Neural progenitor cell (in vitro differentiated cells): ENCODE results near the gene CCDC60. TPM values are rescaled to one million over a fixed set of nuclear protein-coding genes. Genes with fewer than 3 reads are reported as not detected.
A peak's percentile ranks its signal among the peaks of the same experiment; 100 is the strongest.

Source experiments
- DNase-seq: peaks from one replicate; pipeline ENCODE4 v3.0.0-alpha.2; 2016; ENCODE audit warnings: low spot score
- H2AFZ ChIP-seq: fragments of 200-600 bp; sonication (generic); replicated peaks from 2 replicates; pipeline ENCODE4 v1.6.1; 2016; ENCODE audit warnings: antibody characterized with exemption
- H3F3A ChIP-seq: fragments of 200-600 bp; sonication (generic); 2 replicates; pipeline ENCODE4 v1.6.1; 2016; ENCODE audit warnings: antibody characterized with exemption, low read depth
- H3K27ac ChIP-seq: fragments of 200-600 bp; sonication (generic); 2 replicates; pipeline ENCODE4 v1.5.1; 2016; ENCODE audit warnings: mild to moderate bottlenecking
- H3K27me3 ChIP-seq: fragments of 200-600 bp; sonication (generic); 2 replicates; pipeline ENCODE4 v1.6.1; 2016; ENCODE audit warnings: mild to moderate bottlenecking, moderate library complexity
- H3K36me3 ChIP-seq: fragments of 200-600 bp; sonication (generic); 2 replicates; pipeline ENCODE4 v1.5.1; 2016
- H3K4me1 ChIP-seq: fragments of 200-600 bp; sonication (generic); 2 replicates; pipeline ENCODE4 v1.6.1; 2016; ENCODE audit warnings: mixed run types
- H3K4me2 ChIP-seq: fragments of 200-600 bp; sonication (generic); 2 replicates; pipeline ENCODE4 v1.6.1; 2016
- H3K4me3 ChIP-seq: fragments of 200-600 bp; sonication (generic); 2 replicates; pipeline ENCODE4 v1.5.1; 2016
- H3K79me2 ChIP-seq: fragments of 200-600 bp; sonication (generic); 2 replicates; pipeline ENCODE4 v1.6.1; 2016; ENCODE audit warnings: low read depth
- H3K9ac ChIP-seq: fragments of 200-600 bp; sonication (generic); 2 replicates; pipeline ENCODE4 v1.6.1; 2016
- H3K9me3 ChIP-seq: fragments of 200-600 bp; sonication (generic); 2 replicates; pipeline ENCODE4 v1.5.1; 2016; ENCODE audit warnings: low read depth
- H4K20me1 ChIP-seq: fragments of 200-600 bp; sonication (generic); 2 replicates; pipeline ENCODE4 v1.6.1; 2016; ENCODE audit warnings: low read depth
- H3K27ac Mint-ChIP-seq: 3 replicates; pipeline ENCODE4 v1.8.0; 2021; ENCODE audit warnings: mixed read lengths
- H3K27me3 Mint-ChIP-seq: 2 replicates; pipeline ENCODE4 v1.8.0; 2022; ENCODE audit warnings: low read depth, mild to moderate bottlenecking, inconsistent platforms, moderate library complexity, mixed read lengths; ENCODE audit not compliant: insufficient read depth
- H3K36me3 Mint-ChIP-seq: 3 replicates; pipeline ENCODE4 v1.8.0; 2021; ENCODE audit warnings: mixed read lengths
- H3K4me1 Mint-ChIP-seq: 3 replicates; pipeline ENCODE4 v1.8.0; 2021; ENCODE audit warnings: mixed read lengths
- H3K4me3 Mint-ChIP-seq: 3 replicates; pipeline ENCODE4 v1.8.0; 2021; ENCODE audit warnings: mild to moderate bottlenecking, moderate library complexity, mixed read lengths
- H3K9me3 Mint-ChIP-seq: 3 replicates; pipeline ENCODE4 v1.8.0; 2020; ENCODE audit warnings: mixed read lengths
- CTCF ChIP-seq: fragments of 200-600 bp; sonication (generic); IDR thresholded peaks from 2 replicates; pipeline ENCODE4 v1.5.1; 2017; ENCODE audit warnings: antibody characterized with exemption, mild to moderate bottlenecking
- EZH2 ChIP-seq: fragments of 200-600 bp; sonication (generic); IDR thresholded peaks from 2 replicates; pipeline ENCODE4 v1.6.1; 2017; ENCODE audit warnings: antibody characterized with exemption, mild to moderate bottlenecking, moderate library complexity
- EZH2phosphoT487 ChIP-seq: fragments of 200-600 bp; sonication (generic); IDR thresholded peaks from 2 replicates; pipeline ENCODE4 v1.6.1; 2017; ENCODE audit warnings: antibody characterized with exemption
- total RNA-seq: library from RNA; depleted of rRNA; stranded (reverse); fragments of >200 nt; gene quantifications from 2 replicates; pipeline ENCODE4 v1.2.3, GENCODE V29; 2015; ENCODE audit warnings: low replicate concordance

The CCDC60 gene
- total RNA-seq, 1 donor from 2014 or later = 4.6 TPM

DNA sequence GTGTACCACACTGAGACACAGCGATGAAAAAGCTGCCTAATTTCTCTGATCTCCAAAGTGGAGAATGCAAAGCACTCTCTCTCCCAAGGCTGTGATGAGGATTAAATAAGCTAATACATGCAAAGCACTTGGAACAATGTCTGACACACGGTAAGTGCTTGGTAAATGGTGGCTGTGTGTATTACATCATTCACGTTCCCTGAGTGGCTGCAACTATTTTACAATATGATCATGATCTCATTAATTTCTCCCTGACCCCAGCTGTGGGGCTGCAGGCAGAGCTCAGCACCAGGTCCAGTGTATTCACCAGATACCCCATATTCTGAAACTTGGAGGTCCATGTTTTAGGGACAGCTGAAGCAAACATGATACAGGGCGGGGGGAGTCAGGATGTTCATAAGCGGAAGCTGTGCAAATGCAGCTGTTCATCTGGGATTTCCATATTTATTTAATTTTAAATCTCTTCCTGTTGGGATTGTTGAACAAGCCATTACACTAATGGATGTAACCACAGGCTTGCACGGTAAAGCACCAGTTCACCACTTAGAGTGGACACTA, 106.4 kb downstream of the CCDC60 start:
- no peak overlapping the region for H3K4me3 ChIP-seq
- Mint-ChIP-seq H3K27ac (no peak overlapping the region), H3K36me3 (no peaks in the 10 kb centered on the region), H3K27me3 (no peaks in the 10 kb centered on the region), H3K4me1 (peaks cover 5% of the 10 kb centered on the region), H3K9me3 (peaks cover 5% of the 10 kb centered on the region), H3K4me3 (no peak overlapping the region)
- no peak overlapping the region for H2AFZ ChIP-seq
- no peaks in the 10 kb centered on the region for H3K4me1 ChIP-seq
- H3K9me3 ChIP-seq = no peaks in the 10 kb centered on the region
- H4K20me1 ChIP-seq = no peaks in the 10 kb centered on the region
- no peaks in the 10 kb centered on the region for H3K79me2 ChIP-seq
- TF ChIP-seq EZH2phosphoT487 (no peak), CTCF (no peak), EZH2 (no peak)
- H3K9ac ChIP-seq = no peak overlapping the region
- no peak overlapping the region for H3K27ac ChIP-seq
- H3K27me3 ChIP-seq = peaks cover 12% of the 10 kb centered on the region
- H3K4me2 ChIP-seq = no peak overlapping the region
- H3F3A ChIP-seq = no peaks in the 10 kb centered on the region
- DNase-seq = no peak
- H3K36me3 ChIP-seq = no peaks in the 10 kb centered on the region

DNA sequence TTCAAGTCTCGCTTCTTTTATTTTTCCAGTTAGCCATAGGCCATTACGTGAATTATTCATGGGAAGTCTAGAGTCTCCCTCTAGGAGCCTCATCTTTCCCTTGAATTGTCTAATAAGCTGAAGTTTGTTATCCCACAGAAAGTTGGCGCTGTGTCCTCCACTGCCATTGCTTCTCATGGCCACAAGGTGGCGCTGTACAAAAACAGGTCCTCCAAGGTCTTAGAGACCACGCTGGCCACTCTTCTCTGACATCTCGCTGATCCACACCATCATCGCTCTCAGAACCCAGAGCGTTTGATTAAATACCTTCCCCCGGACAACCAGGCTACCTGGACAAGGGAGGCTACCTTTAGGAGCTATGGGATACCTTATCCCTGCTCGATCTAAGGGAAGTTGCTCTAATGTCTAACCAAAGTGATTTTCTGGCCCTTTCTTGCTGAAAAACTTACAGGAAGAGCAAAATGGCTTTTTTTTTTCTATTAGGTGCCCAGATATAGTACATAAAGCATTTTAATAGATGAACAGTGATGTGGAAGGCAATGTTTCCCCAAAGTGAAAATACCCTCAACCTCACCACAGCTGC, 110.0 kb downstream of the CCDC60 start:
- no peaks in the 10 kb centered on the region for H3K36me3 Mint-ChIP-seq
- no peak overlapping the region for H3K4me3 ChIP-seq
- no peaks in the 10 kb centered on the region for H4K20me1 ChIP-seq
- peaks cover 8% of the 10 kb centered on the region for H3K4me1 Mint-ChIP-seq
- H3K27ac Mint-ChIP-seq = peak overlapping the region; percentile 75
- peak overlapping the region; percentile 67 for H2AFZ ChIP-seq
- H3K27ac ChIP-seq = no peak overlapping the region
- H3K4me1 ChIP-seq = peaks cover 4% of the 10 kb centered on the region
- H3K9me3 Mint-ChIP-seq = peaks cover 5% of the 10 kb centered on the region
- DNase-seq = peak; percentile 76
- TF ChIP-seq CTCF (peak; percentile 99), EZH2 (no peak)
- H3K9ac ChIP-seq = no peak overlapping the region
- H3K9me3 ChIP-seq = no peaks in the 10 kb centered on the region
- peaks cover 6% of the 10 kb centered on the region for H3K27me3 Mint-ChIP-seq
- H3K27me3 ChIP-seq = peaks cover 12% of the 10 kb centered on the region
- no peak overlapping the region for H3K4me3 Mint-ChIP-seq
- no peaks in the 10 kb centered on the region for H3K79me2 ChIP-seq
- no peaks in the 10 kb centered on the region for H3K36me3 ChIP-seq
- H3F3A ChIP-seq = no peaks in the 10 kb centered on the region
- no peak overlapping the region for H3K4me2 ChIP-seq

DNA sequence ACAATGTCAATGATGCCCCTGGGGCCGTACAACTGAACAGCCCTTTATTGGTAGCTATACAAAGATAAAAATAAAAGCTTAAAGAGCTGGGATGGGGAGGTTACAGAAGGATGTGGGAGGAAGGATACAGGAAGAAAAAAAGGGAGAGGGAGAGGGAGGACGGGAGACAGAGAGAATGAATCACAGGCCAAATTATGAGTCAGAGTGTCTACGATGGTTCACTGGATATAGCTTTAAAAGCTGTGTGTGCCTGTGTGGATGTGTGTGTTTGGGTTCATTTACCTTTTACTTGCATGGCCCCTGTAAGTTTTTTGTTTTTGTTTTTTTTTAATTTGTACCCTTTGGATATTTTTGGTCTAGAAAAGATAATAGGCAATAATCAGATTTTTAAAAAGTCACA, 111.9 kb downstream of the CCDC60 start:
- Histone ChIP-seq H3K4me2 (no peak overlapping the region), H3K9me3 (no peaks in the 10 kb centered on the region), H2AFZ (no peak overlapping the region), H3K79me2 (no peaks in the 10 kb centered on the region), H3K27me3 (peaks cover 12% of the 10 kb centered on the region), H3K4me3 (no peak overlapping the region), H3F3A (no peaks in the 10 kb centered on the region), H4K20me1 (no peaks in the 10 kb centered on the region), H3K27ac (no peak overlapping the region), H3K9ac (no peak overlapping the region), H3K36me3 (no peaks in the 10 kb centered on the region), H3K4me1 (peaks cover 4% of the 10 kb centered on the region)
- peaks cover 5% of the 10 kb centered on the region for H3K9me3 Mint-ChIP-seq
- H3K4me3 Mint-ChIP-seq = no peak overlapping the region
- H3K36me3 Mint-ChIP-seq = no peaks in the 10 kb centered on the region
- no peak for DNase-seq
- peaks cover 8% of the 10 kb centered on the region for H3K4me1 Mint-ChIP-seq
- no peak overlapping the region for H3K27ac Mint-ChIP-seq
- no peak for TF ChIP-seq EZH2
- no peak for TF ChIP-seq CTCF
- TF ChIP-seq EZH2phosphoT487 = no peak
- peaks cover 6% of the 10 kb centered on the region for H3K27me3 Mint-ChIP-seq
